ENCODE measurements around the gene PACSIN3. TPM values are rescaled to one million over a fixed set of nuclear protein-coding genes. Genes with fewer than 3 reads are reported as not detected.

PACSIN3 gene
- total and polyA plus RNA-seq, 2 of the 8 experiments (the other 6 are each of a cell fraction or from before 2014, with no cell fraction given), result 23.8 to 47.2 TPM

GRCh38 chr11:47156951-47157350 is 29.3 kb downstream of the PACSIN3 start (continued):
- no peak for TF ChIP-seq CHD7 (IDR thresholded peaks at IDR 0.05; ENCODE audit: insufficient replicate concordance, low read length)
- no peak for TF ChIP-seq TAF7 (optimal IDR thresholded peaks at IDR 0.05; ENCODE audit: borderline replicate concordance, low read depth, low read length)
- TF ChIP-seq GTF2F1 (IDR thresholded peaks at IDR 0.05; ENCODE audit: borderline replicate concordance, low read depth, low read length), result no peak
- TF ChIP-seq SUZ12 (IDR thresholded peaks at IDR 0.05; ENCODE audit: low read length), result no peak
- TF ChIP-seq E2F6 (IDR thresholded peaks at IDR 0.05), result no peak
- no peak for TF ChIP-seq SRF (IDR thresholded peaks at IDR 0.05; ENCODE audit: low read depth, low read length)
